WTC11 (cell line): ENCODE measurements around the gene PITPNM3. TPM values are rescaled to one million over a fixed set of nuclear protein-coding genes. Genes with fewer than 3 reads are reported as not detected.

Experiments
- ATAC-seq: fragments of 200-7000 bp; cut with Tn5 transposase; 2 replicates; pipeline ENCODE4 v1.10.0; 2021; ENCODE audit warnings: mild to moderate bottlenecking, moderate library complexity
- CTCF ChIA-PET: fragments of 300-600 bp; sonication (Branson Sonifier 250); formaldehyde crosslinking; loops from one replicate; lab custom pipeline; 2021; ENCODE audit warnings: antibody characterized with exemption; lab: Charles Lee
- POLR2A ChIA-PET: fragments of 350-600 bp; sonication (Branson Sonifier 250); formaldehyde crosslinking; loops from one replicate; lab custom pipeline; 2021; ENCODE audit warnings: antibody characterized with exemption; lab: Charles Lee
- DNase-seq: peaks from one replicate; pipeline ENCODE4 v3.0.0; 2021; ENCODE audit warnings: low spot score
- H3K27ac Mint-ChIP-seq: 2 replicates; pipeline ENCODE4 v1.8.0; 2021; ENCODE audit warnings: mixed read lengths
- H3K27me3 Mint-ChIP-seq: 2 replicates; pipeline ENCODE4 v1.8.0; 2021; ENCODE audit warnings: low read depth, mild to moderate bottlenecking, moderate library complexity, mixed read lengths
- H3K36me3 Mint-ChIP-seq: 2 replicates; pipeline ENCODE4 v1.8.0; 2021; ENCODE audit warnings: mixed read lengths
- H3K4me1 Mint-ChIP-seq: 2 replicates; pipeline ENCODE4 v1.8.0; 2022; ENCODE audit warnings: mixed read lengths
- H3K4me3 Mint-ChIP-seq: 2 replicates; pipeline ENCODE4 v1.8.0; 2021; ENCODE audit warnings: mild to moderate bottlenecking, moderate library complexity, mixed read lengths
- H3K9me3 Mint-ChIP-seq: 2 replicates; pipeline ENCODE4 v1.8.0; 2021; ENCODE audit warnings: mixed read lengths
- CBFB ChIP-seq: sonication (generic); formaldehyde crosslinking; IDR thresholded peaks from 2 replicates; pipeline ENCODE4 v1.8.1; 2022; ENCODE audit warnings: mild to moderate bottlenecking, low read depth, missing genetic modification reagents
- CREB1 ChIP-seq: sonication (generic); formaldehyde crosslinking; IDR thresholded peaks from 2 replicates; pipeline ENCODE4 v1.8.0; 2023; ENCODE audit warnings: mild to moderate bottlenecking, missing genetic modification reagents
- ELF4 ChIP-seq: sonication (generic); formaldehyde crosslinking; IDR thresholded peaks from 2 replicates; pipeline ENCODE4 v1.8.1; 2022; ENCODE audit warnings: low read depth, mild to moderate bottlenecking, moderate library complexity, missing genetic modification reagents
- ESRRA ChIP-seq: sonication (generic); formaldehyde crosslinking; IDR thresholded peaks from 2 replicates; pipeline ENCODE4 v1.8.1; 2022; ENCODE audit warnings: mild to moderate bottlenecking, missing genetic modification reagents, borderline replicate concordance
- ETV6 ChIP-seq: sonication (generic); formaldehyde crosslinking; IDR thresholded peaks from 2 replicates; pipeline ENCODE4 v1.8.1; 2022; ENCODE audit warnings: mild to moderate bottlenecking, missing genetic modification reagents
- NR1H2 ChIP-seq: sonication (generic); formaldehyde crosslinking; IDR thresholded peaks from 2 replicates; pipeline ENCODE4 v1.9.0; 2021; ENCODE audit warnings: mild to moderate bottlenecking, moderate library complexity, missing genetic modification reagents
- PRDM15 ChIP-seq: sonication (generic); formaldehyde crosslinking; IDR thresholded peaks from 2 replicates; pipeline ENCODE4 v1.8.0; 2022; ENCODE audit warnings: missing genetic modification reagents
- PRRX2 ChIP-seq: fragments of 250-450 bp; sonication (Bioruptor Pico); IDR thresholded peaks from 2 replicates; pipeline ENCODE4 v1.8.0; 2021; ENCODE audit warnings: mild to moderate bottlenecking
- SP1 ChIP-seq: sonication (generic); formaldehyde crosslinking; conservative IDR thresholded peaks from 2 replicates; pipeline ENCODE4 v1.8.1; 2022; ENCODE audit warnings: missing genetic modification reagents
- STAT6 ChIP-seq: sonication (generic); formaldehyde crosslinking; conservative IDR thresholded peaks from 2 replicates; pipeline ENCODE4 v1.8.1; 2023; ENCODE audit warnings: mild to moderate bottlenecking, low read depth, missing genetic modification reagents, moderate library complexity
- TEAD1 ChIP-seq: sonication (generic); formaldehyde crosslinking; IDR thresholded peaks from 2 replicates; pipeline ENCODE4 v1.8.0; 2022; ENCODE audit warnings: mild to moderate bottlenecking, missing genetic modification reagents
- TP53 ChIP-seq: sonication (generic); formaldehyde crosslinking; IDR thresholded peaks from 2 replicates; pipeline ENCODE4 v1.8.1; 2023; ENCODE audit warnings: mild to moderate bottlenecking, missing genetic modification reagents
- USF2 ChIP-seq: sonication (generic); formaldehyde crosslinking; IDR thresholded peaks from 2 replicates; pipeline ENCODE4 v1.8.1; 2023; ENCODE audit warnings: mild to moderate bottlenecking, missing genetic modification reagents, moderate library complexity
- ZNF263 ChIP-seq: sonication (generic); formaldehyde crosslinking; IDR thresholded peaks from 2 replicates; pipeline ENCODE4 v1.8.1; 2022; ENCODE audit warnings: low read depth, mild to moderate bottlenecking, moderate library complexity, missing genetic modification reagents
- ZNF416 ChIP-seq: fragments of 250-450 bp; sonication (Bioruptor Pico); IDR thresholded peaks from 2 replicates; pipeline ENCODE4 v1.9.0; 2021; ENCODE audit warnings: mild to moderate bottlenecking, inconsistent platforms
- total RNA-seq: library from RNA; stranded (reverse); gene quantifications from 3 replicates; pipeline ENCODE4 v1.2.3, GENCODE V29; 2021
- TF ChIP-seq, protein P1 (sequence below): sonication (generic); formaldehyde crosslinking; IDR thresholded peaks from 2 replicates; pipeline ENCODE4 v1.8.1; 2023; ENCODE audit warnings: mild to moderate bottlenecking, missing genetic modification reagents, borderline replicate concordance
- TF ChIP-seq, protein P2 (sequence below): fragments of 250-450 bp; sonication (Bioruptor Pico); IDR thresholded peaks from 2 replicates; pipeline ENCODE4 v2.1.2; 2022; ENCODE audit warnings: mild to moderate bottlenecking, moderate library complexity
- TF ChIP-seq, protein P3 (sequence below): sonication (generic); formaldehyde crosslinking; IDR thresholded peaks from 2 replicates; pipeline ENCODE4 v1.8.1; 2023; ENCODE audit warnings: mild to moderate bottlenecking, missing genetic modification reagents

The PITPNM3 gene
- total RNA-seq, 1 experiment from 2014 or later: 2.8 TPM

- peaks cover 12% of the 10 kb centered on the region for H3K4me1 Mint-ChIP-seq
- CTCF ChIA-PET: interaction anchor here (0.9 to 2.9 kb wide), 4 partner anchors 28 to 72 kb away, joined by 3 to 15 read pairs (median 5); no protein-coding TSS in a partner anchor
- peaks cover 5% of the 10 kb centered on the region; the same call in 1 of the 2 replicates for H3K36me3 Mint-ChIP-seq
- no peak overlapping the region for H3K4me3 Mint-ChIP-seq
- ATAC-seq: no peak
- TF ChIP-seq ETV6 (CRISPR knock-in tag) (no peak), ZNF263 (no peak), ZNF416 (no peak), NR1H2 (CRISPR knock-in tag) (no peak), CBFB (CRISPR knock-in tag) (no peak)
- TF ChIP-seq, protein P1, sequence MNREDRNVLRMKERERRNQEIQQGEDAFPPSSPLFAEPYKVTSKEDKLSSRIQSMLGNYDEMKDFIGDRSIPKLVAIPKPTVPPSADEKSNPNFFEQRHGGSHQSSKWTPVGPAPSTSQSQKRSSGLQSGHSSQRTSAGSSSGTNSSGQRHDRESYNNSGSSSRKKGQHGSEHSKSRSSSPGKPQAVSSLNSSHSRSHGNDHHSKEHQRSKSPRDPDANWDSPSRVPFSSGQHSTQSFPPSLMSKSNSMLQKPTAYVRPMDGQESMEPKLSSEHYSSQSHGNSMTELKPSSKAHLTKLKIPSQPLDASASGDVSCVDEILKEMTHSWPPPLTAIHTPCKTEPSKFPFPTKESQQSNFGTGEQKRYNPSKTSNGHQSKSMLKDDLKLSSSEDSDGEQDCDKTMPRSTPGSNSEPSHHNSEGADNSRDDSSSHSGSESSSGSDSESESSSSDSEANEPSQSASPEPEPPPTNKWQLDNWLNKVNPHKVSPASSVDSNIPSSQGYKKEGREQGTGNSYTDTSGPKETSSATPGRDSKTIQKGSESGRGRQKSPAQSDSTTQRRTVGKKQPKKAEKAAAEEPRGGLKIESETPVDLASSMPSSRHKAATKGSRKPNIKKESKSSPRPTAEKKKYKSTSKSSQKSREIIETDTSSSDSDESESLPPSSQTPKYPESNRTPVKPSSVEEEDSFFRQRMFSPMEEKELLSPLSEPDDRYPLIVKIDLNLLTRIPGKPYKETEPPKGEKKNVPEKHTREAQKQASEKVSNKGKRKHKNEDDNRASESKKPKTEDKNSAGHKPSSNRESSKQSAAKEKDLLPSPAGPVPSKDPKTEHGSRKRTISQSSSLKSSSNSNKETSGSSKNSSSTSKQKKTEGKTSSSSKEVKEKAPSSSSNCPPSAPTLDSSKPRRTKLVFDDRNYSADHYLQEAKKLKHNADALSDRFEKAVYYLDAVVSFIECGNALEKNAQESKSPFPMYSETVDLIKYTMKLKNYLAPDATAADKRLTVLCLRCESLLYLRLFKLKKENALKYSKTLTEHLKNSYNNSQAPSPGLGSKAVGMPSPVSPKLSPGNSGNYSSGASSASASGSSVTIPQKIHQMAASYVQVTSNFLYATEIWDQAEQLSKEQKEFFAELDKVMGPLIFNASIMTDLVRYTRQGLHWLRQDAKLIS (CRISPR knock-in tag): no peak
- TF ChIP-seq, protein P2, sequence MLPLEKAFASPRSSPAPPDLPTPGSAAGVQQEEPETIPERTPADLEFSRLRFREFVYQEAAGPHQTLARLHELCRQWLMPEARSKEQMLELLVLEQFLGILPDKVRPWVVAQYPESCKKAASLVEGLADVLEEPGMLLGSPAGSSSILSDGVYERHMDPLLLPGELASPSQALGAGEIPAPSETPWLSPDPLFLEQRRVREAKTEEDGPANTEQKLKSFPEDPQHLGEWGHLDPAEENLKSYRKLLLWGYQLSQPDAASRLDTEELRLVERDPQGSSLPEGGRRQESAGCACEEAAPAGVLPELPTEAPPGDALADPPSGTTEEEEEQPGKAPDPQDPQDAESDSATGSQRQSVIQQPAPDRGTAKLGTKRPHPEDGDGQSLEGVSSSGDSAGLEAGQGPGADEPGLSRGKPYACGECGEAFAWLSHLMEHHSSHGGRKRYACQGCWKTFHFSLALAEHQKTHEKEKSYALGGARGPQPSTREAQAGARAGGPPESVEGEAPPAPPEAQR: no peak
- no peak for DNase-seq
- POLR2A ChIA-PET: no interaction called here
- H3K27ac Mint-ChIP-seq: no peak overlapping the region
- no peaks in the 10 kb centered on the region; the same call in 1 of the 2 replicates for H3K27me3 Mint-ChIP-seq
- H3K9me3 Mint-ChIP-seq: peaks cover 17% of the 10 kb centered on the region
Measured at GRCh38 chr17:6525141-6525540, 31.2 kb downstream of the PITPNM3 start.

GRCh38 chr17:6524520-6524919, 31.8 kb downstream of the PITPNM3 start:
- peaks cover 20% of the 10 kb centered on the region for H3K9me3 Mint-ChIP-seq
- POLR2A ChIA-PET: no interaction called here
- no peak overlapping the region for H3K27ac Mint-ChIP-seq
- ATAC-seq (no peak), DNase-seq (no peak)
- H3K4me3 Mint-ChIP-seq: no peak overlapping the region
- H3K4me1 Mint-ChIP-seq: peaks cover 7% of the 10 kb centered on the region
- H3K36me3 Mint-ChIP-seq: peaks cover 5% of the 10 kb centered on the region; the same call in 1 of the 2 replicates
- H3K27me3 Mint-ChIP-seq: no peaks in the 10 kb centered on the region; the same call in 1 of the 2 replicates
- no peak for TF ChIP-seq CREB1 (CRISPR knock-in tag)
- CTCF ChIA-PET: interaction anchor here (1.0 to 2.9 kb wide), 4 partner anchors 23 to 51 kb away, joined by 3 to 15 read pairs (median 5); no protein-coding TSS in a partner anchor

DNA sequence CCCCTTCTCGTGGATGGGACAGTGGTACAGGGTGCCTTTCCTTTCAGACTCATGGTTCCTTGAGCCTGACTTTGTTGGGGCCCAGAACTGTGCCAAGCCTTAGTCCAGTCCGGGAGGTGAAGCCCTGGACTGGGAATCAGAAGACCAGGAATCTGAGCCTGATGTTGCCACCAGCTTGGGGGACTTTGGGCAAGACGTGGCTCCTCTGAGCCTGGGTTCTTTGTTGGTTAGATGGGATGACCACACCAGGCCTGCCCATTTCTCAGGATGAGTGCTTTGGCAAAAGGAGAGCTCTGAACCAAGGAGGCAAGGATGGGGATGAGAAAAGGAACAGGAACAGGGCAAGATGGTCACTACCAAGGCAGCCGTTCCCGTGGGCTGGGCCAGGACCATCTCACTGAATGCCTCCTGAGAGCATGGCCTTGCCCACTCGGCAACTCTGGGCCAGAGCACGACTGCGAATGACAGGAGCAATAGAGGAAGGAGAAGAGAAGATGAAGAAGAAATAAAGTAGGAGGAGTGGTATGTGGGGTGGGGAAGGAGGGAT, 32.5 kb downstream of the PITPNM3 start:
- Mint-ChIP-seq H3K9me3 (peaks cover 20% of the 10 kb centered on the region), H3K27me3 (no peaks in the 10 kb centered on the region; the same call in 1 of the 2 replicates), H3K36me3 (peaks cover 5% of the 10 kb centered on the region; the same call in 1 of the 2 replicates), H3K27ac (no peak overlapping the region), H3K4me3 (no peak overlapping the region), H3K4me1 (peaks cover 7% of the 10 kb centered on the region)
- CTCF ChIA-PET: interaction anchor here (1.0 to 1.5 kb wide), 3 partner anchors 23 to 51 kb away, joined by 3 to 7 read pairs (median 4); no protein-coding TSS in a partner anchor
- POLR2A ChIA-PET: no interaction called here
- ATAC-seq: no peak
- DNase-seq: no peak
- no peak for TF ChIP-seq ESRRA (CRISPR knock-in tag)
- no peak for TF ChIP-seq PRRX2 (CRISPR knock-in tag)
- no peak for TF ChIP-seq SP1
- no peak for TF ChIP-seq ELF4 (CRISPR knock-in tag)
- TF ChIP-seq PRDM15 (CRISPR knock-in tag): no peak
- no peak for TF ChIP-seq STAT6
- no peak for TF ChIP-seq USF2 (CRISPR knock-in tag)
- TF ChIP-seq ETV6 (CRISPR knock-in tag): no peak
- no peak for TF ChIP-seq TP53
- TF ChIP-seq, protein P3, sequence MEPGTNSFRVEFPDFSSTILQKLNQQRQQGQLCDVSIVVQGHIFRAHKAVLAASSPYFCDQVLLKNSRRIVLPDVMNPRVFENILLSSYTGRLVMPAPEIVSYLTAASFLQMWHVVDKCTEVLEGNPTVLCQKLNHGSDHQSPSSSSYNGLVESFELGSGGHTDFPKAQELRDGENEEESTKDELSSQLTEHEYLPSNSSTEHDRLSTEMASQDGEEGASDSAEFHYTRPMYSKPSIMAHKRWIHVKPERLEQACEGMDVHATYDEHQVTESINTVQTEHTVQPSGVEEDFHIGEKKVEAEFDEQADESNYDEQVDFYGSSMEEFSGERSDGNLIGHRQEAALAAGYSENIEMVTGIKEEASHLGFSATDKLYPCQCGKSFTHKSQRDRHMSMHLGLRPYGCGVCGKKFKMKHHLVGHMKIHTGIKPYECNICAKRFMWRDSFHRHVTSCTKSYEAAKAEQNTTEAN (CRISPR knock-in tag): no peak
- TF ChIP-seq TEAD1 (CRISPR knock-in tag): no peak
